HepG2 (cell line): ENCODE results near the gene ZFP36L2. TPM values are rescaled to one million over a fixed set of nuclear protein-coding genes. Genes with fewer than 3 reads are reported as not detected.
A peak's percentile ranks its signal among the peaks of the same experiment; 100 is the strongest.

Source experiments
- ATM ChIP-seq: fragments of 450-650 bp; IDR thresholded peaks from 2 replicates; pipeline ENCODE4 v1.7.1; 2017; ENCODE audit warnings: mild to moderate bottlenecking, borderline replicate concordance
- BRCA1 ChIP-seq: sonication (generic); formaldehyde crosslinking; IDR thresholded peaks from 2 replicates; pipeline ENCODE4 v1.4.0; 2020; ENCODE audit warnings: missing genetic modification reagents
- CEBPG ChIP-seq: IDR thresholded peaks from 2 replicates; pipeline ENCODE4 v1.6.1; 2016
- ELK4 ChIP-seq: sonication (generic); formaldehyde crosslinking; IDR thresholded peaks from 2 replicates; pipeline ENCODE4 v1.9.0; 2021; ENCODE audit warnings: missing genetic modification reagents, borderline replicate concordance
- FOSL2 ChIP-seq: sonication (generic); formaldehyde crosslinking; IDR thresholded peaks from 2 replicates; pipeline ENCODE4 v1.4.0; 2020; ENCODE audit warnings: missing genetic modification reagents
- IKZF5 ChIP-seq: IDR thresholded peaks from 2 replicates; pipeline ENCODE4 v1.6.1; 2018; ENCODE audit warnings: missing genetic modification reagents, mild to moderate bottlenecking, missing compliant biosample characterization
- KLF13 ChIP-seq: sonication (generic); formaldehyde crosslinking; IDR thresholded peaks from 2 replicates; pipeline ENCODE4 v1.4.0; 2020; ENCODE audit warnings: mild to moderate bottlenecking, missing genetic modification reagents
- RARG ChIP-seq: sonication (generic); formaldehyde crosslinking; IDR thresholded peaks from 2 replicates; pipeline ENCODE4 v1.4.0; 2020; ENCODE audit warnings: low read depth, mild to moderate bottlenecking, missing genetic modification reagents
- RORA ChIP-seq: sonication (generic); formaldehyde crosslinking; IDR thresholded peaks from 2 replicates; pipeline ENCODE4 v1.5.0; 2020; ENCODE audit warnings: mild to moderate bottlenecking, missing genetic modification reagents, moderate library complexity
- SAP130 ChIP-seq: IDR thresholded peaks from 2 replicates; pipeline ENCODE4 v1.6.1; 2016; ENCODE audit warnings: low read depth
- SP140L ChIP-seq: sonication (generic); formaldehyde crosslinking; IDR thresholded peaks from 2 replicates; pipeline ENCODE4 v1.4.0; 2020; ENCODE audit warnings: missing genetic modification reagents, borderline replicate concordance
- TBX2 ChIP-seq: sonication (generic); formaldehyde crosslinking; IDR thresholded peaks from 2 replicates; pipeline ENCODE4 v1.5.0; 2020; ENCODE audit warnings: missing genetic modification reagents, mild to moderate bottlenecking, borderline replicate concordance
- TCF12 ChIP-seq, 2 experiments: fragments of 450-650 bp in 1 of 2; sonication (generic) in 1 of 2; formaldehyde crosslinking in 1 of 2; IDR thresholded peaks; 2 replicates each; pipeline versions ENCODE4 v1.6.1 to v1.8.0; 2017 to 2022; ENCODE audit warnings: antibody characterized with exemption in 1 of 2, mild to moderate bottlenecking in 1 of 2, missing genetic modification reagents in 1 of 2, moderate library complexity in 1 of 2
- TSC22D2 ChIP-seq: sonication (generic); formaldehyde crosslinking; IDR thresholded peaks from 2 replicates; pipeline ENCODE4 v1.5.1; 2020; ENCODE audit warnings: missing genetic modification reagents, mild to moderate bottlenecking, borderline replicate concordance
- ZC3H4 ChIP-seq: sonication (generic); formaldehyde crosslinking; IDR thresholded peaks from 2 replicates; pipeline ENCODE4 v1.4.0; 2020; ENCODE audit warnings: missing genetic modification reagents, borderline replicate concordance
- ZFYVE20 ChIP-seq: sonication (generic); formaldehyde crosslinking; IDR thresholded peaks from 2 replicates; pipeline ENCODE4 v1.8.0; 2023; ENCODE audit warnings: low read depth, mild to moderate bottlenecking, moderate library complexity, missing genetic modification reagents, borderline replicate concordance
- ZNF18 ChIP-seq: sonication (generic); formaldehyde crosslinking; IDR thresholded peaks from 2 replicates; pipeline ENCODE4 v1.8.0; 2022; ENCODE audit warnings: mild to moderate bottlenecking, missing genetic modification reagents; ENCODE audit not compliant: insufficient replicate concordance
- ZNF260 ChIP-seq: sonication (generic); formaldehyde crosslinking; IDR thresholded peaks from 2 replicates; pipeline ENCODE4 v1.4.0; 2020; ENCODE audit warnings: missing genetic modification reagents, low read depth, mild to moderate bottlenecking, borderline replicate concordance
- ZNF30 ChIP-seq: sonication (generic); formaldehyde crosslinking; IDR thresholded peaks from 2 replicates; pipeline ENCODE4 v1.5.0; 2020; ENCODE audit warnings: mild to moderate bottlenecking, missing genetic modification reagents
- ZNF431 ChIP-seq: sonication (generic); formaldehyde crosslinking; IDR thresholded peaks from 2 replicates; pipeline ENCODE4 v1.9.0; 2022; ENCODE audit warnings: missing genetic modification reagents, low read depth, mild to moderate bottlenecking, borderline replicate concordance
- ZNF550 ChIP-seq: sonication (generic); formaldehyde crosslinking; IDR thresholded peaks from 2 replicates; pipeline ENCODE4 v1.4.0; 2020; ENCODE audit warnings: mild to moderate bottlenecking, missing genetic modification reagents, borderline replicate concordance
- ZZZ3 ChIP-seq: sonication (generic); formaldehyde crosslinking; IDR thresholded peaks from 2 replicates; pipeline ENCODE4 v1.4.0; 2020; ENCODE audit warnings: missing genetic modification reagents, mild to moderate bottlenecking, borderline replicate concordance
- polyA plus RNA-seq, 8 experiments: library from polyadenylated mRNA; depleted of rRNA in 3 of 8; stranded (reverse) in 7 of 8; unstranded in 1 of 8; fragments of >200 nt; fragmentation: Illumina TruSeq in 4 of 8; extraction: Trizol in 4 of 8; gene quantifications; 2 replicates each; pipeline versions ENCODE4 v1.2.1 to v1.2.3, GENCODE V29; 2011 to 2016; ENCODE audit warnings: low read depth in 4 of 8, missing spikeins in 1 of 8, mixed read lengths in 1 of 8; ENCODE audit not compliant: insufficient read depth in 1 of 8
- total RNA-seq, 5 experiments: library from RNA; depleted of rRNA; stranded (reverse); fragments of >200 nt; fragmentation: Illumina TruSeq; extraction: Trizol; gene quantifications; 2 replicates each; pipeline ENCODE4 v1.2.3, GENCODE V29; 2016; ENCODE audit warnings: low read depth in 1 of 5
- TF ChIP-seq, protein P1 (sequence below): sonication (generic); formaldehyde crosslinking; IDR thresholded peaks from 2 replicates; pipeline ENCODE4 v1.5.0; 2020; ENCODE audit warnings: missing genetic modification reagents
- TF ChIP-seq, protein P2 (sequence below): sonication (generic); formaldehyde crosslinking; IDR thresholded peaks from 2 replicates; pipeline ENCODE4 v1.4.0; 2020; ENCODE audit warnings: mild to moderate bottlenecking, missing genetic modification reagents, borderline replicate concordance

Gene ZFP36L2
- total and polyA plus RNA-seq, 2 of the 13 experiments (the other 11 are each of a cell fraction or from before 2014, with no cell fraction given), result 11.2 to 21.8 TPM

GRCh38 chr2:43224131-43224570, 2.3 kb downstream of the ZFP36L2 start (continued):
- TF ChIP-seq ZC3H4 (CRISPR knock-in tag) (no peak), KLF13 (no peak), BRCA1 (CRISPR knock-in tag) (no peak), SAP130 (peak; percentile 80), RORA (CRISPR knock-in tag) (no peak), ZNF18 (CRISPR knock-in tag) (no peak), TSC22D2 (CRISPR knock-in tag) (no peak), SP140L (CRISPR knock-in tag) (no peak), ZNF431 (CRISPR knock-in tag) (0 out of 2 replicates have a peak, but pooled peaks have one; percentile 44), TCF12 (IDR thresholded peaks at IDR 0.05) (no peak), TCF12 (CRISPR knock-in tag; IDR thresholded peaks at IDR 0.05) (no peak; the same call in 1 of the 2 replicates), ZNF260 (CRISPR knock-in tag) (no peak), ELK4 (CRISPR knock-in tag) (no peak), ZNF550 (CRISPR knock-in tag) (no peak), IKZF5 (CRISPR knock-in tag) (peak; percentile 34; the same call in 1 of the 2 replicates), FOSL2 (CRISPR knock-in tag) (peak; percentile 51), ZNF30 (CRISPR knock-in tag) (no peak), ZFYVE20 (no peak), CEBPG (CRISPR knock-in tag) (0 out of 2 replicates have a peak, but pooled peaks have one; percentile 13), TBX2 (CRISPR knock-in tag) (no peak; the same call in 1 of the 2 replicates), ZZZ3 (CRISPR knock-in tag) (no peak), RARG (CRISPR knock-in tag) (no peak), ATM (no peak)
- TF ChIP-seq, protein P1, sequence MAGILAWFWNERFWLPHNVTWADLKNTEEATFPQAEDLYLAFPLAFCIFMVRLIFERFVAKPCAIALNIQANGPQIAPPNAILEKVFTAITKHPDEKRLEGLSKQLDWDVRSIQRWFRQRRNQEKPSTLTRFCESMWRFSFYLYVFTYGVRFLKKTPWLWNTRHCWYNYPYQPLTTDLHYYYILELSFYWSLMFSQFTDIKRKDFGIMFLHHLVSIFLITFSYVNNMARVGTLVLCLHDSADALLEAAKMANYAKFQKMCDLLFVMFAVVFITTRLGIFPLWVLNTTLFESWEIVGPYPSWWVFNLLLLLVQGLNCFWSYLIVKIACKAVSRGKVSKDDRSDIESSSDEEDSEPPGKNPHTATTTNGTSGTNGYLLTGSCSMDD, result no peak
- TF ChIP-seq, protein P2, sequence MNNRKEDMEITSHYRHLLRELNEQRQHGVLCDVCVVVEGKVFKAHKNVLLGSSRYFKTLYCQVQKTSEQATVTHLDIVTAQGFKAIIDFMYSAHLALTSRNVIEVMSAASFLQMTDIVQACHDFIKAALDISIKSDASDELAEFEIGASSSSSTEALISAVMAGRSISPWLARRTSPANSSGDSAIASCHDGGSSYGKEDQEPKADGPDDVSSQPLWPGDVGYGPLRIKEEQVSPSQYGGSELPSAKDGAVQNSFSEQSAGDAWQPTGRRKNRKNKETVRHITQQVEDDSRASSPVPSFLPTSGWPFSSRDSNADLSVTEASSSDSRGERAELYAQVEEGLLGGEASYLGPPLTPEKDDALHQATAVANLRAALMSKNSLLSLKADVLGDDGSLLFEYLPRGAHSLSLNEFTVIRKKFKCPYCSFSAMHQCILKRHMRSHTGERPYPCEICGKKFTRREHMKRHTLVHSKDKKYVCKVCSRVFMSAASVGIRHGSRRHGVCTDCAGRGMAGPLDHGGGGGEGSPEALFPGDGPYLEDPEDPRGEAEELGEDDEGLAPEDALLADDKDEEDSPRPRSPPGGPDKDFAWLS (CRISPR knock-in tag), result no peak
